GM19455 (cell line): ENCODE results near the gene DOCK4.
A peak's percentile ranks its signal among the peaks of the same experiment; 100 is the strongest.

Experiments
- ATAC-seq: cut with Tn5 transposase; IDR thresholded peaks from one replicate; pipeline ENCODE4 v1.9.1; 2021; ENCODE audit not compliant: unreplicated experiment

The DOCK4 gene

DNA sequence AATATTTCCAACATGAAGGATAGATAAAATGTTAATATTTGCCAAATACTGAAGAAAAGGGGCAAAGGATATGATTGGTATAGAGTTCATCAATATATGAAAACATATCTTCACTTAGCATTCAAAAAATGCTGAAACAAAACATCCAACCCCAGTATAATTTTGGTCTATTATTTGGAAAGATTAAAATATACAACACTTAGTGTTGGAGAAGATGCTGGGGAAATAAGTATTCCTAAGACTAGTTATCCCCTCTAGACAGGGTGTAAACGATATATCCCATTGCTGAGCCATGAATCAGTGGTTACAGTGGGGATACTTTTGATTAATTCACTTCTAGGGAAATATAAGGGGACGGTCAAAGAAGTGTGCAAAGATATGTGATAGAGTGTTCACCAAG, 456.6 kb downstream of the DOCK4 start:
- ATAC-seq: no peak

DNA sequence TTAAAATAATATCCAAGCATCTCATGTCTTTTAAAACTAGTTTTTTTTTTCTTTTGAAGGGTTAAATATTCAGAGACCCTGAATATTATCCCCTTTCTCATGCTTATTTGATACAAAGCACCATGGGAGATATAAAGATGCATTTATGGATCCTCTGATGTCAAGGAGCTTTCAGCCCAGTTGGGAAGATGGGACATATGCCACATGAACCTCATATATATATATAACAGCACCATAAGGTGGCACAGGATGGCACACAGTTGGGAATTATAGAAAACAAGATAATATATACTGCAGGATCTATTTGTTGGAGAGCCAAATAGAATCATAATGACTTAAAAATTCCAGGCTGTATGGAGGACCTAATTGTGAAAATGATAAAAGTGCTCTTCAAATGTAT, 458.5 kb downstream of the DOCK4 start:
- ATAC-seq: no peak

DNA sequence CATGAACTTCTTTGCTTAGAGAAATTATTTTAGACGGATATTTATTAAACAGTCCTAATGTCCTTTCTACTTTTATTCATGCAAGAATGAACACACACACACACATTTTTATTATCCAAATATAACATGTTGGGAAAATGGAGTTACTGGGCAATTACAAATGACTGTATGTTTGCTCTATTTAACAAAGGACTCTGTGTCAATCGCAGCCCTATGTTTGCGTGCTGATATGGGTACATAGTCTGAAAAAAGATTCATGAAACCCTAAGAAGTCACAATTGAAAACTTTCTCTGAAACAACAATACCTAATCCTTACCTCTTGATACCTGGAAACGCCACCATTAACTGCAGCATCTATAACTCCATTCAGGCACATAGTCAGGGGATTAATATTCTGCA, 459.2 kb downstream of the DOCK4 start:
- no peak for ATAC-seq

DNA sequence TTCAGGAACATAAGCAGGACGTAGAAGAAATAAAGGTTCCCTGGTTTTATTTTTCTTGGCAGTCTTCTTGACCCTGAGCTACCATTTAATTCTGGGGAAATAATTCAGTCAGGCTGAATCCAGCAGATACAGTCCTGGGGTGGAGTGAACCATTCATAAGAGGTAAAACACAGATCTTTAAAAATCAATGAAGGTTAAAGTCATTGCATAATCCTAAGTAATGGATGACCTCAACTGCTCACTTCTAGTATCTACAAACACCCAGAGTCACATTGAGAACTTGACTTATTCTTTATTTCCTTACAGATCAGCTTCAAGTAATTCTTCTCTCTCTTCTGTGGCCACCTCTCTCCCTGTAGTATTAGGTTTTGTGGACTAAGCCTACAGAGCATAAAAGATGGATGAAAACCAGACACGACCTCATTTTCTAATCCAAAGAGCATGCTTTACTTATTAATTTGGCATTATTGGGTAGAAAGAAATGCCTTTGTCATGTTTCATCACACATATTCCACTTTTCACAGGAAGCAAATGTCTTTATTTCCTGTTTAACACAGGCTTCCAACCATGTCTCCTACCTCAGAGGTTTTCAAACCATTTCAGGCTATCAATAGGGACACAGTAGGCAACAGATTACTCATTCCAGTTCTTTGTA, 461.6 kb downstream of the DOCK4 start:
- no peak for ATAC-seq

DNA sequence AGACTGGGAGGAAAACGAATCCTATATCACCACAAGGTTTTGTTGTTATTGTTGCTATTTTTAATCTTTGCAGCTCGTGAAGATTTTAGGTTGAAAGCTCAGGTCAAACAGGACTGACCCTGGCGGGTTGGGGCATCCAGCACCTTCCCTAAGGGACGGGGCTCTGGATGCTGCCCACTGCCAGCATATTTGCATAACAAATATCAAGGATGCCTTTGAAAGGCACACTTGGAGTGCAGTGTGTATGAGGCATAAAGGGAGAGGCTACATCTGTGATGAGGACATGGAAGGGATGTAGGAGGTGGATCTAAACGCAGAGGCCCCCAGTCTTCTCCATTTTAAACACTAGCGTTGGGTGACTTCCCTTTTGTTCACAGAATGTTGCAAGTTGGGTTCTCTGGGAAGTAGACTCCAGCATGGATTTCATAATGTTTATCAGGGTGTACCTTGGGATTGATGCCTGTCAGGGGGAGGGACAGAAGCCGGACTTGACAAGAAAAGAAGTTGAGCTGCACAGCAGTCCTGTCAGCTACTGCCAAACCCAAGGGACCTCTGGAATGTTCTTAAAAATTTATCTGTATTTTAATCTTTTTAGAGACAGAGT, 462.9 kb downstream of the DOCK4 start:
- no peak for ATAC-seq

DNA sequence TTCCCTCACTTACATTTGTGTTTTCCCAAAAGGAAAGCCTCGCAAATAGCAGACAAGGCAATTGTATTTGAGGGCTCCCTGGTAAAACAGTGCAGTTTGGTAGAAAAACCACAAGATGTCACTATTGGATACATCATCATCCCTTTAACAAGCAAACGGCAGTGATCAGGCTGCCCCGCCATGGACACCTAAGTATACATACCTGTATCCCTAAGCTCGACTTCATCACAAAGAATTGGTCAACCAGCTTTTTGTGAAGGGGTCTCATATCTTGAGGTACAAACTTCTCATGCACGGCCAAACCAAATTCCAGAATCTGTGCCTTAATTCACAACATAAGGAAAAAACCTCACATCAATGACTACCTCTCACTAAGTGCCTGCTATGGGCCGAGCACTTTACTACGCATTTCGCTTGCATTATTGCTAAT, 464.4 kb downstream of the DOCK4 start:
- peak; percentile 96 for ATAC-seq

DNA sequence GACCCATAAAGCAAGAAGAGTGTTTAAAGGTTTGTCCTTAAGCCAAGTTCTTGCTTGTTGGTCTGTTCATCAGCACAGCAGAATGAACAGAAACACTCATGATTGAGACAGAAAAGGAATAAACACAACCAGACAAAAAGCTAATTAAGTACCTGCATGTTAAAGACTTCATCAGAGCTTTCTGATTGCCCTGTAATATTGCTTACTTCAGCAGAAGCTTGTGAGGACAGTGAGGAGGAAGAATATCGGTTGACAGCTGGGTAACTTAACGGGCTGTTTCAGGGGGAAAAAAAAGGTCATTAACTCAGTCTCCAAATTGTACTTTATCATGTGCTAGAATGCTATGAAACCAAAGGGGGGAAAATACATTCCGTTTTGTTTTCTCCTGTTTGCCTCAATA, 465.3 kb downstream of the DOCK4 start:
- ATAC-seq: no peak

DNA sequence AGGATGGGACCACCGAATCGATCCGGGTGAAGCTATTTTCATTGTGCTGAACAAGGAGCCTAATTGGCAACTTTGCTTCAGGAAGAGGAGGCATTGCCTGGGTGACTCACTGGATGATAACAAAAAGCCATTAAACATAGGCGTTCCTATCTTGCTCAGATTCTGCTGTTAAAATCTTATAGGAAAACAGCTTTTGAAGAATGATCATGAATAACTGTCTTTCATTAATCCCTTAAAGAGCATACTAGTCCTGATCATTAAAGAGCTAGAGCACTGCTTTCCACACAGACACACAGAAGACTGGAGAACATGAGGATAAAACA, 469.7 kb downstream of the DOCK4 start:
- no peak for ATAC-seq

DNA sequence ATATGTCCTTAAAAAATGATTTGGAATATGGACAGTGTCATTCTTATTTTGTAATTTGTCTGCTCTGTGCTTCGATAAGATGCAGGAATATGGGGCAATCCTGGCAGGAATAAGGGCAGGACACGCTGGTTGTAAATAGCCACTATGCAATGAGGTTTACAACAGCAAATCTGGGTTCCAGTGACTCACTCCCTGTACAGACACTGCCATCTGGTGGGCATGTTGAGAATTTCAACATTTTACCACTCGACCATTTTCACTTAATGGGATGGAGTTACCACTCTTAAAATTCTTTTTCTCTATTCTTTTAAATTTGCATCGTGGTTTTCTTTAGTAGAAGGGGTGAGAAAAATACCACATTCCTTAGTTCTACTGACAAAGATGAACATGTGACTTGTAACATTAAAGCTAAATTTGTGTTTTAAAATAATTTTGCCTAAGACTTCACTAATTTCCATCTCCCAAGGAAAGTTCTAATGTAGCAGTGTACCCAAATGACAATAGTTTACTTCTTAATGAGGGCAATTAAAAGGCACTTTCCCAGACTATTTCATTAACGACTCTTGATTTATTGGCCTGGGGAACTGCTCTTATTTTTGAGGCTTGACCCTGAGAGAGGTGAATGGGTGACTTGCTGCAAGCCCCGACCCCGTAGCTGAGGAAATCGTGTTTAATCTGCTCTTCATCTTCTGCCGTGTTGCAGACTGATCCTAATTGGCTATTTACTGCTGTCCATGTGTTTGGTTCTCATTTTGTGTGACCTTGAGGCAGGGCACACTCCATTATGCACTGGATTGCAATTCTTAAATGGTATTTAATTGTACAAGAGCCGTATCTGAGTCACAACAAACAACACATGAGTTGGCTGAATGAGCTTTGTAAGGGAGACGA, 470.3 kb downstream of the DOCK4 start:
- peak; percentile 67 for ATAC-seq

DNA sequence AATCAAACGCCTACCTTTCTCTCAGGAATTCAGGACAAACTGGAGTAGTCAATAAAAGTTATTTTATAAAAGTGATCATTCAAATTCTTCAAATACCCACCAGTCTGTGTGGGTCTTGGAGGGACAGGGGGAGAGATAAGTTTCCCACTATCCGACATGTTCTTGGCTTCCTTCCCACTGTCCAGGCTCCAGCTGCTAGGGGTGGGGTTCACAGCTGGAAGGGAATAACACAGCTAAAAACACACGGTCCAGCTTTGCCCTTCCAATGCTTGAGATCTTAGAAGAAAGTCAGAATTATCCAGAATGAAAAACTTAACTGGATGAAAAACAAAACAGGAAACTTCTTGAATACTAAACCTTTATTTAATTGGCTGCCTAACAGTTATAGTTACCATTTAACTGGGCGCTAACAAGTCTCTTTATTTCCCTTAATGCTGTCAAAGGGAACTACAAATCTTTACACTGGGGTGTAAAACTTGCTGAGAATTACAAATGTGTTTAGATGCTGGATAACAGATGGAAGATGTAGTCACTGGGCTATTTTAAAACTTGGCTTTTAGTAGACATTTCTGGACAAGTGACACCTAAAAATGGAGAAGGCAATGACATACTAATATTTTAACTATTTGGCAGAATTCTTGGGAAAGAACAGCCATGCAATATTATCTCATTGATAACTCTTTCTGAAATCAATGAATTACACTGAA, 471.1 kb downstream of the DOCK4 start:
- no peak for ATAC-seq

DNA sequence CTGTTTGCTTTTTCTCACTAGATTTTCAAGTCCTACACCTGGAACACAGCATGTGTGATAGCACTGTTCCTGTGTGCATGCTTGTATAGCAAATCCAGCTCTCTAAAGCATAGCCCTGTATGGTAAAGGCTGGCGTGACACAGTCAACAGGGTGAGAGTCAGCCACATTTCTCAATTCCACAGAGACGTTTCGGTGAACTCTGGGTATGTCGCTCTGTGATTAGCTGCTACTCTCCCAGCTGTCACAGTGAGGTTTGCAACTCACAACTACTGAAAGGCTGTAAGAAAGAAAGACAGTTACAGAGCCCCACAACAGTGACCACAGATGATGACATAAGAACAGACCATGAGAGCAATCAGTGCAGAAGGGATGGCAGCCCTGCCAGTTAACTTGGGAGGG, 473.3 kb downstream of the DOCK4 start:
- ATAC-seq: no peak

DNA sequence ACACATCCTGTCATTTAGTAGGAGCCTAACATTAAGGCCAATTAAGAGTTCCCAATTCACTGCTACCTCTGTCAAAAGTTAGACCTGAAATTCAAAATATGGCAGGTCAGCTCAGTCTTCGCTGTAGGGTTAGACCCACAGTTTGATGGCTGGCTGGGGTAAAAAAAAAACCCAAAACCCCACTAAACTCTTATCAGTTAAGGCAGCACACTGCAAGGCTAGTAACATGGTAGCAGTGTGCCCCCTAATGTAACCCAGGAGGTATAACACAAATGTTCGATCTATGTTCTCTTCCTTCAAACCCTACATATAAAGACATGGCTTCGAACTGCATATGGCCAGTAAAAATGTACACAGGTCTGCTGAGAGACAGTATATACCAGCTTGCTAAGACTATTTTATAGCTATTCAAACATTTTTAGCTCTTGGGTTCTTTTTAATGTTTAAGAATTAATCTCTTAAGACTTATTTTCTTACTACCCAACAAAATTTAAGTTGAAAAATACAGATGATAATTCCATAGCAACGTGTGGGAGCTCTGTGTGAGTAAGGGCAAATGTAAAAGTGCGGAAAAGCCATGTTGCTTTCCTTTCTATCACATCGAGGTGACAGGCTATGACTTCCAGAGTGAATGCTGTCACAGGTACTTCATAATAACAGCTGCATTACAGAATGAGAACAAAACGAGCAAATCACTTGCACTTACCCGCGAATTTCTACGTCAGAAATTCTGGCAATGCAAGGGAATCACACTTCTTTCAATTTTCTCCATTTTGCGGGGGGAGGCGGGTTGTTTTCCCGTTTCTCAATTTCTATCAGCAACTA, 475.5 kb downstream of the DOCK4 start:
- ATAC-seq: peak; percentile 81

DNA sequence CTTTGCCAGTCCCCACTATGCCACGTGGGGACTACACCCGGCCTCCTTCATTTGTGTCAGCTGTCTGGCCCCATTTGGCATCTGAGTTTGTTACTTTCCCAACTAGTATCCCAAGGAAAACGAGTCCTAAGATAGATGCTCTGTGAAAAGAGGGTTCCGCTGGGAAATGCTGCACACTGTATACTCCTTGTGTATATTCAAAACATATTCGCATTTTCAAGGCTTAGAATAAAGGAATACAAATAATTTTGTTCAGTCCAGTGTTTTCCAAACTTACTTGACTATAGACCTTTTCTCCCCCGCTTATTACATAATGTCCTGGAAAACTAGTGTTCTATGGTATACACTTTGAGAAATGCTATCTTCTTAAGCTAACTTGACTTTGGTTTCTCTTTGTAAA, 476.1 kb downstream of the DOCK4 start:
- ATAC-seq: no peak

DNA sequence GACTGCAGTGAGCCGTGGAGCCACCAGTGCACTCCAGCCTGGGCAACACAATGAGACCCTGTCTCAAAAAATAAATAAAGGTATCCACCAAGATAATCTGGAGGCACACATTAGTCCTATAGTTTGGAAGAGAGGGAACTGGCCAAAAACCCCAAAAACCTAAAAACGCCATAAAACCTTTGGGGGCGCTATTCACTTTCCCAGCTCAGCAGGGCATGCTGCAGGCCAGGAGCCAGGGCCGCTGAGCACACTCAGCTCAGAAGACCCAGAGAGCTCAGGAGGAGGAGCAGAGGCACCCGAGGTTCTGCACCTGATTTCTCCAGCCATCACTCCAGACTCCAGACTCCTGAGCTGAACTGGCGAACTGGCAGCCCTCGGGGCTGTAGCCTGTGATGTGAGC, 476.7 kb downstream of the DOCK4 start:
- ATAC-seq: no peak

DNA sequence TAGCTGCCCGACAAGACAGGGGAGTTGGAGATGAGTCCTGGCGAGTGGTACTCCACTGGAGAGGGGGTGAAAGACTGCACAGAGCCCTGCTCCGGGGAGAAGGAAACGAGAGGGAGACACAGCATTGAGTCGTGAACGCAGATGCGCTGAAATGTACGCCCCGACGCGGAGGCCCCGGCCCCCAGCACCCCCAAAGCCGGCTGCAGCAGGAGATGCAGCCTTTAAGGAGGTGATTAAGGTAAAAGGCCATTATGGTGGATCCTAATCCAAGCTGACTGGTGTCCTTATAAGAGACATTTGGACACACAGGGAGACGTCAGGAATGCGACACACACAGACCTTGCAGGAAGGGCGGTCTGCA, 477.6 kb downstream of the DOCK4 start:
- no peak for ATAC-seq

DNA sequence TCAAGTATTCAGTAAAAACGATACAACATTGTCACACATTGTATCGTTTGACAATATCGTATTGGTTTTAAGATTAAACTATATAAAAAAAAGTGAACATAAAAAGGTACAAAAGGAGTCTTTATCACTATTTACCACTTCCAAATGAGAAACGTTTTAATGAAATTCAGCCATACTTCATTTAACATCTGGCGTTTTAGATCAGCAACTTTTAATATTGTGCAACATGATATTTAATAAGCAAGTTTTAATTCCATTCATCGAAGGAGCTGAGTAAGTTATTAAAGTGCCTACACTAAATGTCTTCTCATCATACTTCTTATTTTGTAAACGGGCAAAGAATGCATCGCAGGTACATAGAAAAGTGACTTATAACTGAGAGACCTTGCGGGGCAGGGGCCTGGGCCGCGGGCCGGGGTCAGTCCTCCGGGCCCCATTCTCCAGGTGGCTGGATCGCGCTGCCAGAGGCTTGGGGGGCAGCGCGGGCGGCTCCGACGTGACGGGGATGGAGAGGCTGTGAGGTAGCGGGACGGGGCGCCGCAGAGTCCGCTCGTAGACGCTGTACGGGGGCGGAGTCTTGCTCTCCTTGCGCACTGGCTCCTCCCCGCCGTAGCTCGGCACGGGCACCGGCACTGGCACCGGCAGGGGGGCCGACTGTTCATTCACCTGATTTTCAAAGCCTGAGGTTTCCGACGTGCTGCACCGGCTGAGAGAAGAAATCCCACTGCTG, 478.1 kb downstream of the DOCK4 start:
- no peak for ATAC-seq

DNA sequence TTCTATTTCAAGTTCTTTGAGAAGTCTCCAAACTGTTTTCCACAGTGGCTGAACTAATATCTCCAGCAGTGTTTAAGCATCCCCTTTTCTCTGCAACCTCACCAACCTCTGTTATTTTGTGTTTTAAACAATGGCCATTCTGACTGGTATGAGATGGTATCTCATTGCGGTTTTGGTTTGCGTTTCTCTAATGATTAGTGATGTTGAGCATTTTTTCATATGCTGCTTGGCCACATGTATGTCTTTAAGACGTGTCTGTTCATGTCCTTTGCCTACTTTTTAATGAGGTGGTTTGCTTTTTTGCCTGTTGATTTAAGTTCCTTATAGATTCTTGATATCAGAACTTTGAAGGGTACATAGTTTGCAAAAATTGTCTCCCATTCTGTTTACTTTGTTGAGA, 487.3 kb downstream of the DOCK4 start:
- no peak for ATAC-seq

DNA sequence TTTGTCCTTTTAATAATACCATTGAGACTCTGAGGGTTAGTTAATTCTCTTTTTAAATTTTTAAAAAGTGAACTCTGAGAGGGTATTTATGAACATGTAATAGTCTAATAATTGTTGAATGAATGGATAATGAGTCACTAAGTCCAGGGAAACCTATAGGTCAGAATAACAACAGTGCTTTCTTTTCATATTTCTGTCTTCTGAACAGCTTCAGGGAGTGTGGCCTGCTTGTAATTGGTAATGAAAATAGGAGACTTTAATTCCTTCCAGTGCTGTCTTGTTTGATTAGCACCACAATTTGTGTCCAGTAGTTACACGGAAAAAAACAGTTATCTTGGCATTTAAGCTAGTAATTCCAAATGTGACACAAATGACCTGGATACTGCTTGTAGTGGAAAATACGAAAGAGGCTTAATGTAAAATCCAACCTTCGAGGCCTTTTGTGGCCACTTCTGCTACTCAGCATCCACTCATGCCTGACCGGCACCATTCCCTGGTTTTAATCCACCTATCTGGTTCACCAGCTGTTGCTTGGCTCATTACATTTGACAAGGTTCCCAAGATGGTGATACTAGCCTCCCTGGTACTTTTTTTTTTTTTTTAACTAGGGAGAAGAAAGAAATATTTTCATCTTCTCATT, 494.7 kb downstream of the DOCK4 start:
- no peak for ATAC-seq

DNA sequence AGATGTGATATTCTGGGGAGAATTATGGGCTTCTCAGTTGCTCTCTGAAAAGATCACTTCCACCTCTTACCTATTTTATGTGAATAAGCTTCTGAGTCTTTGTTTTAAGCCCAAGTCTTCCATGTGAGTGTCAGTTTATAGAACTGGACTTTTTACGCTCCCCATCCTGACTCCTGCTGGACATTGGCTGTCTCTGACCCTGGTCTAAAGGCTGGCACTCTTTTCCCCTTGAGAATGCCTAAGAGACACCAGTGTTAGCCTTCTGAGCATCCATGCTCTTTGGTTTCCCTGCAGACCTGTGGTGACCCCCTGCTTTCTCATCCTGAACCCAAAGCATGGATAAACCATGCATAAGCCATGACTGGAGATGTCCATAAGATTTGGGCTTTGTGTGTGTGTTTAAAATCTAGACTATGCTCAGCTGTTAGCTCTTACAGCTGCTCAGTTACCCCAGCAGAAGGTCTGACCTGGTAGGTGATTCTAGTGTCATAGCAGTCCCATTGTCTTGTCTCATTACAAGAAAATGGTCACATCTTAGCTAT, 495.3 kb downstream of the DOCK4 start:
- ATAC-seq: no peak
